BE2C (cell line): Measurements from ENCODE around the gene GCHFR.

Experiments
- DNase-seq: peaks from one replicate; pipeline ENCODE4 v3.0.0-alpha.2; 2020
- H3K27me3 ChIP-seq: fragments of 250-450 bp; sonication (Bioruptor Pico); 2 replicates; pipeline ENCODE4 v1.5.1; 2020; ENCODE audit warnings: mild to moderate bottlenecking
- H3K36me3 ChIP-seq: fragments of 250-450 bp; sonication (Bioruptor Pico); 2 replicates; pipeline ENCODE4 v1.5.1; 2020; ENCODE audit warnings: mild to moderate bottlenecking
- H3K4me1 ChIP-seq: fragments of 250-450 bp; sonication (Bioruptor Pico); 2 replicates; pipeline ENCODE4 v1.5.1; 2020
- H3K4me3 ChIP-seq: 2 replicates; pipeline ENCODE4 v1.5.1; 2011; ENCODE audit warnings: low read depth, low read length
- H3K9me3 ChIP-seq: fragments of 250-450 bp; sonication (Bioruptor Pico); 2 replicates; pipeline ENCODE4 v1.5.1; 2020
- CTCF ChIP-seq: IDR thresholded peaks from 2 replicates; pipeline ENCODE4 v1.5.1; 2012; ENCODE audit warnings: mild to moderate bottlenecking, low read depth, low read length

Gene GCHFR

GRCh38 chr15:40749151-40749630 lies 14.7 kb upstream of the GCHFR start:
- TF ChIP-seq CTCF, result no peak
- H3K4me3 ChIP-seq, result no peak overlapping the region
- H3K9me3 ChIP-seq, result no peaks in the 10 kb centered on the region
- H3K36me3 ChIP-seq, result peaks cover 47% of the 10 kb centered on the region
- peaks cover 8% of the 10 kb centered on the region for H3K4me1 ChIP-seq
- no peaks in the 10 kb centered on the region for H3K27me3 ChIP-seq
- no peak for DNase-seq

- DNase-seq, result no peak
- H3K27me3 ChIP-seq, result no peaks in the 10 kb centered on the region
- no peak overlapping the region for H3K4me3 ChIP-seq
- H3K36me3 ChIP-seq, result peaks cover 33% of the 10 kb centered on the region
- peaks cover 8% of the 10 kb centered on the region for H3K4me1 ChIP-seq
- no peaks in the 10 kb centered on the region for H3K9me3 ChIP-seq
- no peak for TF ChIP-seq CTCF
Measured at GRCh38 chr15:40750885-40751284, 13.0 kb upstream of the GCHFR start.

GRCh38 chr15:40751745-40752144 lies 12.1 kb upstream of the GCHFR start:
- Histone ChIP-seq H3K9me3 (no peaks in the 10 kb centered on the region), H3K4me3 (no peak overlapping the region), H3K36me3 (peaks cover 30% of the 10 kb centered on the region), H3K4me1 (peaks cover 8% of the 10 kb centered on the region), H3K27me3 (no peaks in the 10 kb centered on the region)
- TF ChIP-seq CTCF, result no peak
- no peak for DNase-seq

GRCh38 chr15:40754574-40754882 lies 9.3 kb upstream of the GCHFR start:
- Histone ChIP-seq H3K27me3 (no peaks in the 10 kb centered on the region), H3K4me1 (peaks cover 5% of the 10 kb centered on the region), H3K4me3 (peak overlapping the region; percentile 77), H3K36me3 (peaks cover 18% of the 10 kb centered on the region), H3K9me3 (no peaks in the 10 kb centered on the region)
- no peak for TF ChIP-seq CTCF
- peak; percentile 31 for DNase-seq

- DNase-seq, result peak; percentile 96
- Histone ChIP-seq H3K36me3 (peaks cover 16% of the 10 kb centered on the region), H3K4me3 (peak within 1 kb of the TSS; percentile 77), H3K4me1 (peaks cover 5% of the 10 kb centered on the region), H3K27me3 (no peaks in the 10 kb centered on the region), H3K9me3 (no peaks in the 10 kb centered on the region)
- no peak for TF ChIP-seq CTCF
Measured at GRCh38 chr15:40754883-40755811, 8.7 kb upstream of the GCHFR start, which contains the start of gene RMDN3. Gene RMDN3 (minus strand): TSS chr15:40755254. CDS start chr15:40754783, 471 bp downstream.

GRCh38 chr15:40755812-40756208 lies 8.1 kb upstream of the GCHFR start:
- no peaks in the 10 kb centered on the region for H3K9me3 ChIP-seq
- TF ChIP-seq CTCF, result no peak
- peaks cover 5% of the 10 kb centered on the region for H3K4me1 ChIP-seq
- DNase-seq, result no peak
- H3K4me3 ChIP-seq, result peak overlapping the region; percentile 77
- H3K36me3 ChIP-seq, result peaks cover 11% of the 10 kb centered on the region
- H3K27me3 ChIP-seq, result no peaks in the 10 kb centered on the region
